DOHH2 (cell line): ENCODE results near the gene ANKRD7.
A peak's percentile ranks its signal among the peaks of the same experiment; 100 is the strongest.

Experiments
- H3F3A ChIP-seq: fragments of 200-600 bp; sonication (generic), shearing (Covaris generic); 2 replicates; pipeline ENCODE4 v1.6.0; 2016; ENCODE audit warnings: antibody characterized with exemption, mild to moderate bottlenecking; ENCODE audit not compliant: control insufficient read depth, insufficient read depth
- H3K27ac ChIP-seq: fragments of 200-600 bp; sonication (generic); 2 replicates; pipeline ENCODE4 v1.5.1; 2014; ENCODE audit warnings: low read depth, mild to moderate bottlenecking, low read length, moderate library complexity
- H3K27me3 ChIP-seq: fragments of 200-600 bp; sonication (generic); 2 replicates; pipeline ENCODE4 v1.6.1; 2014; ENCODE audit warnings: mild to moderate bottlenecking, low read length, mixed read lengths; ENCODE audit not compliant: control insufficient read depth
- H3K36me3 ChIP-seq: fragments of 200-600 bp; sonication (generic); 2 replicates; pipeline ENCODE4 v1.6.1; 2014; ENCODE audit warnings: mild to moderate bottlenecking, low read length, moderate library complexity, mixed read lengths; ENCODE audit not compliant: control insufficient read depth
- H3K4me1 ChIP-seq: fragments of 200-600 bp; sonication (generic); 2 replicates; pipeline ENCODE4 v1.6.1; 2014; ENCODE audit warnings: mild to moderate bottlenecking, low read length, mixed read lengths; ENCODE audit not compliant: control insufficient read depth
- H3K4me2 ChIP-seq: fragments of 200-600 bp; sonication (generic); 2 replicates; pipeline ENCODE4 v1.6.0; 2014; ENCODE audit warnings: mild to moderate bottlenecking, low read length, moderate library complexity
- H3K4me3 ChIP-seq: fragments of 200-600 bp; sonication (generic); 2 replicates; pipeline ENCODE4 v1.5.1; 2014; ENCODE audit warnings: mild to moderate bottlenecking, low read length, mixed read lengths
- H3K79me2 ChIP-seq: fragments of 200-600 bp; sonication (generic); 2 replicates; pipeline ENCODE4 v1.6.1; 2014; ENCODE audit warnings: mild to moderate bottlenecking, low read length, mixed read lengths; ENCODE audit not compliant: control insufficient read depth
- H3K9me2 ChIP-seq: fragments of 200-600 bp; sonication (generic); replicated peaks from 2 replicates; pipeline ENCODE4 v1.6.1; 2014; ENCODE audit warnings: mild to moderate bottlenecking, low read length, mixed read lengths; ENCODE audit not compliant: control insufficient read depth
- H3K9me3 ChIP-seq: fragments of 200-600 bp; sonication (generic); 2 replicates; pipeline ENCODE4 v1.6.1; 2014; ENCODE audit warnings: antibody characterized with exemption, low read length, mixed read lengths; ENCODE audit not compliant: control insufficient read depth, insufficient read depth
- H4K20me1 ChIP-seq: fragments of 200-600 bp; sonication (generic); 2 replicates; pipeline ENCODE4 v1.6.0; 2014; ENCODE audit warnings: low read depth, mild to moderate bottlenecking, antibody characterized with exemption, low read length, moderate library complexity; ENCODE audit not compliant: control insufficient read depth, insufficient read depth
- EZH2phosphoT487 ChIP-seq: fragments of 200-600 bp; sonication (generic); IDR thresholded peaks from 2 replicates; pipeline ENCODE4 v1.6.1; 2017; ENCODE audit warnings: borderline replicate concordance, mild to moderate bottlenecking, antibody characterized with exemption, low read length, moderate library complexity, mixed read lengths
- TF ChIP-seq, protein P1 (sequence below): fragments of 200-600 bp; sonication (generic); IDR thresholded peaks from one replicate; pipeline ENCODE4 v1.5.1; 2014; ENCODE audit warnings: antibody characterized with exemption, mild to moderate bottlenecking, low read depth, low read length; ENCODE audit not compliant: poor library complexity, severe bottlenecking

ANKRD7 gene

DNA sequence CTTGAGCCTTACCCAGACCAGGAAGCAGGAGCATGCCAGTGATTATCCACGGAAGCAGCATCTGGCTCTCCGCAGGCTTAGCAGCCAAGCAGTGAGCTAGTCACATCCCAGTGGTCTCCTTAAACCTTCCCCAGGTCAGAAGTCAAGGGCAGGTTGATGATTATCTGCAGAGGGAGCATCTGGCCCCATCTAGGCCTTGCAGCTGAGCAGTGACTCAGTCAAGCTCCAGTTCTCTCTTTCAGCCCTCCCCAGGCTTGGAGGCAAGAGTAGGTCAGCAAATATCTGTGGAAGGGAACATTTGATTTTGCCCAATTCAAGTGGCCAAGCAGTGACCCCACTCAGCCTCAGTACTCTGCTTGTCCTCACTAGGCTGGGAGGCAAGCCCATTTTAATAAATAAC, 61.6 kb downstream of the ANKRD7 start:
- no peaks in the 10 kb centered on the region for H3K79me2 ChIP-seq
- H3K4me2 ChIP-seq: no peak overlapping the region
- H3K4me1 ChIP-seq: peaks cover 23% of the 10 kb centered on the region
- H3K36me3 ChIP-seq: no peaks in the 10 kb centered on the region
- no peak overlapping the region for H3K27ac ChIP-seq
- no peaks in the 10 kb centered on the region for H3K9me2 ChIP-seq
- peaks cover 32% of the 10 kb centered on the region for H3K9me3 ChIP-seq
- H3K4me3 ChIP-seq: no peak overlapping the region
- H4K20me1 ChIP-seq: peaks cover 12% of the 10 kb centered on the region; the same call in 1 of the 2 replicates
- no peaks in the 10 kb centered on the region for H3F3A ChIP-seq
- TF ChIP-seq EZH2phosphoT487: no peak
- TF ChIP-seq, protein P1, sequence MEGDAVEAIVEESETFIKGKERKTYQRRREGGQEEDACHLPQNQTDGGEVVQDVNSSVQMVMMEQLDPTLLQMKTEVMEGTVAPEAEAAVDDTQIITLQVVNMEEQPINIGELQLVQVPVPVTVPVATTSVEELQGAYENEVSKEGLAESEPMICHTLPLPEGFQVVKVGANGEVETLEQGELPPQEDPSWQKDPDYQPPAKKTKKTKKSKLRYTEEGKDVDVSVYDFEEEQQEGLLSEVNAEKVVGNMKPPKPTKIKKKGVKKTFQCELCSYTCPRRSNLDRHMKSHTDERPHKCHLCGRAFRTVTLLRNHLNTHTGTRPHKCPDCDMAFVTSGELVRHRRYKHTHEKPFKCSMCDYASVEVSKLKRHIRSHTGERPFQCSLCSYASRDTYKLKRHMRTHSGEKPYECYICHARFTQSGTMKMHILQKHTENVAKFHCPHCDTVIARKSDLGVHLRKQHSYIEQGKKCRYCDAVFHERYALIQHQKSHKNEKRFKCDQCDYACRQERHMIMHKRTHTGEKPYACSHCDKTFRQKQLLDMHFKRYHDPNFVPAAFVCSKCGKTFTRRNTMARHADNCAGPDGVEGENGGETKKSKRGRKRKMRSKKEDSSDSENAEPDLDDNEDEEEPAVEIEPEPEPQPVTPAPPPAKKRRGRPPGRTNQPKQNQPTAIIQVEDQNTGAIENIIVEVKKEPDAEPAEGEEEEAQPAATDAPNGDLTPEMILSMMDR: no peak
- H3K27me3 ChIP-seq: peaks cover 68% of the 10 kb centered on the region

DNA sequence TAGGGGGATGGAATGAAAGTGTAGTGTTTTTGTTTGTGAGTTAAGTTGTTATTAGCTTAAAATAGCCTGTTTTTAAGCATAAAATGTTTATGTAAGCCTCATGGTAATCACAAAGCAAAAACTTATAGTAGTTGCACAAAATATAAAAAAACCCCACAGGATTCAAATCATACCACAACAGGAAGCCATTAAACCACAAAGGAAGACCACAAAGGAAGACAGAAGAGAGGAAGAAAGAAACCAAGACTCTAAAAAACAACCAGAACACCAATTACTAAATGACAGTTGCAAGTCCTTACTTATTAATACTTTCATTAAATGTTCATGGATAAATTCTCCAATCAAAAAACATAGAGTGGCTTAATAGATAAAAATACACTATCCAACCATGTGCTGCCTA, 63.6 kb downstream of the ANKRD7 start:
- peak overlapping the region; percentile 29 for H3K4me3 ChIP-seq
- H3F3A ChIP-seq: no peaks in the 10 kb centered on the region
- H3K79me2 ChIP-seq: no peaks in the 10 kb centered on the region
- TF ChIP-seq, protein P1: no peak
- no peak; the same call in 1 of the 2 replicates for TF ChIP-seq EZH2phosphoT487
- H3K27me3 ChIP-seq: peaks cover 70% of the 10 kb centered on the region
- no peaks in the 10 kb centered on the region for H3K36me3 ChIP-seq
- H4K20me1 ChIP-seq: peaks cover 12% of the 10 kb centered on the region; the same call in 1 of the 2 replicates
- no peaks in the 10 kb centered on the region for H3K9me2 ChIP-seq
- peak overlapping the region; percentile 54 for H3K4me2 ChIP-seq
- no peak overlapping the region for H3K27ac ChIP-seq
- peaks cover 34% of the 10 kb centered on the region for H3K9me3 ChIP-seq
- peaks cover 23% of the 10 kb centered on the region for H3K4me1 ChIP-seq

DNA sequence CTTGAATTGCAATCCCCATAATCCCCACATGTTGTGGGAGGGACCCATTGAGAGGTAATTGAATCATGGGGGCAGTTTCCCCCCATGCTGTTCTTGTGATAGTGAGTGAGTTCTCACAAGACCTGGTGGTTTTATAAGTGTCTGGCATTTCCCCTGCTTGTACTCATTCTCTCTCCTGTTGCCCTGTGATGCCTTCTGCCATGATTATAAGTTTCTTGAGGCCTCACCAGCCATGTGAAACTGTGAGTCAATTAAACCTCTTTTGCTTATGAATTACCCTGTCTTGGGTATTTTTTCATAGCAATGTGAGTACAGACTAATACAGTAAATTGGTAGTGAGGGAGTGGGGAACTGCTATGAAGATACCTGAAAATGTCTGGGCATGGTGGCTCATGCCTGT, 65.0 kb downstream of the ANKRD7 start:
- Histone ChIP-seq H3K4me1 (peaks cover 23% of the 10 kb centered on the region), H3K4me2 (no peak overlapping the region), H3F3A (no peaks in the 10 kb centered on the region), H3K79me2 (no peaks in the 10 kb centered on the region), H3K27me3 (peaks cover 75% of the 10 kb centered on the region), H3K27ac (no peak overlapping the region), H3K9me3 (peaks cover 28% of the 10 kb centered on the region), H4K20me1 (peaks cover 12% of the 10 kb centered on the region; the same call in 1 of the 2 replicates), H3K4me3 (no peak overlapping the region), H3K36me3 (no peaks in the 10 kb centered on the region), H3K9me2 (no peaks in the 10 kb centered on the region)
- TF ChIP-seq EZH2phosphoT487: no peak
- TF ChIP-seq, protein P1: no peak
